HepG2 (cell line): ENCODE measurements around the gene ACACB. TPM values are rescaled to one million over a fixed set of nuclear protein-coding genes. Genes with fewer than 3 reads are reported as not detected.

Source experiments
- ATAC-seq: fragments of 200-7000 bp; cut with Tn5 transposase; 3 replicates; pipeline ENCODE4 v1.9.1; 2020; ENCODE audit warnings: mild to moderate bottlenecking, moderate library complexity
- BruUV-seq: library from RNA; stranded (reverse); fragments of 400-500 nt; replicated peaks from 2 replicates; lab custom pipeline; 2021; lab: Mats Ljungman, UMichigan
- CTCF ChIA-PET: fragments of 300-600 bp; formaldehyde crosslinking; extraction: SDS; loops from one replicate; lab custom pipeline; 2021; ENCODE audit warnings: low total read pairs, inconsistent platforms, low intra/inter-chr PET ratio; lab: Yijun Ruan, JAX
- POLR2A ChIA-PET: fragments of 350-600 bp; sonication (Branson Sonifier 250); formaldehyde crosslinking; loops from one replicate; lab custom pipeline; 2020; ENCODE audit warnings: antibody characterized with exemption, inconsistent platforms; lab: Yijun Ruan, JAX
- DNase-seq: peaks from one replicate; pipeline ENCODE4 v3.0.0-alpha.2; 2015; ENCODE audit warnings: low spot score
- FAIRE-seq: peaks from 3 replicates; lab custom pipeline; 2011; peaks lifted over from hg19 to GRCh38; lab: Jason Lieb, UNC
- H2AFZ ChIP-seq: one replicate; pipeline ENCODE4 v1.6.1; 2011; ENCODE audit warnings: low read length, inconsistent platforms
- H3K27ac ChIP-seq: fragments of 300-600 bp; 3 replicates; pipeline ENCODE4 v1.8.0; 2011; ENCODE audit warnings: mixed run types, mild to moderate bottlenecking, mixed read lengths, low read length, inconsistent platforms; ENCODE audit not compliant: insufficient read depth; ENCODE audit errors: extremely low read length
- H3K27me3 ChIP-seq, 2 experiments: fragments of 200-600 bp in 1 of 2; 2 replicates in 1 of 2; 3 replicates in 1 of 2; pipeline versions ENCODE4 v1.6.0 to v1.8.0; 2011; ENCODE audit warnings: low read length in 2 of 2, mild to moderate bottlenecking in 2 of 2, moderate library complexity in 2 of 2, inconsistent platforms in 1 of 2; ENCODE audit not compliant: insufficient read depth in 2 of 2, control insufficient read depth in 1 of 2
- H3K36me3 ChIP-seq, 2 experiments: fragments of 200-600 bp in 1 of 2; replicated peaks in 1 of 2; 2 replicates in 1 of 2; 3 replicates in 1 of 2; pipeline versions ENCODE4 v1.5.1 to v1.8.0; 2011; ENCODE audit warnings: low read length in 2 of 2, inconsistent platforms in 1 of 2; ENCODE audit not compliant: insufficient read depth in 2 of 2, control insufficient read depth in 1 of 2
- H3K4me1 ChIP-seq: 2 replicates; pipeline ENCODE4 v1.5.1; 2012; ENCODE audit warnings: low read length, inconsistent platforms; ENCODE audit not compliant: insufficient read depth
- H3K4me2 ChIP-seq: 2 replicates; pipeline ENCODE4 v1.6.0; 2011; ENCODE audit warnings: low read depth, low read length, inconsistent platforms
- H3K4me3 ChIP-seq, 3 experiments: fragments of 200-600 bp in 1 of 3; sonication (generic), shearing (Covaris generic) in 1 of 3; replicated peaks in 1 of 3; 2 replicates each; pipeline ENCODE4 v1.5.1; 2011 to 2016; ENCODE audit warnings: low read length in 3 of 3, inconsistent platforms in 2 of 3, low read depth in 2 of 3, mild to moderate bottlenecking in 2 of 3, control low read depth in 1 of 3, mixed read lengths in 1 of 3; ENCODE audit not compliant: insufficient read depth in 1 of 3
- H3K79me2 ChIP-seq: one replicate; pipeline ENCODE4 v1.6.1; 2011; ENCODE audit warnings: low read length, inconsistent platforms; ENCODE audit not compliant: insufficient read depth
- H3K9ac ChIP-seq: 2 replicates; pipeline ENCODE4 v1.6.0; 2011; ENCODE audit warnings: mild to moderate bottlenecking, low read depth, low read length, inconsistent platforms; ENCODE audit not compliant: insufficient read depth
- H3K9me3 ChIP-seq: 2 replicates; pipeline ENCODE4 v1.5.1; 2012; ENCODE audit warnings: mild to moderate bottlenecking, low read length
- H4K20me1 ChIP-seq: 2 replicates; pipeline ENCODE4 v1.6.0; 2011; ENCODE audit warnings: inconsistent platforms, mild to moderate bottlenecking, low read length, moderate library complexity; ENCODE audit not compliant: insufficient read depth
- GMEB1 ChIP-seq: sonication (generic); formaldehyde crosslinking; IDR thresholded peaks from 2 replicates; pipeline ENCODE4 v1.5.1; 2020; ENCODE audit warnings: missing genetic modification reagents, mild to moderate bottlenecking, borderline replicate concordance
- ONECUT2 ChIP-seq: sonication (generic); formaldehyde crosslinking; IDR thresholded peaks from 2 replicates; pipeline ENCODE4 v1.4.0; 2020; ENCODE audit warnings: missing genetic modification reagents
- ZFP36L1 ChIP-seq: sonication (generic); formaldehyde crosslinking; IDR thresholded peaks from 2 replicates; pipeline ENCODE4 v1.8.0; 2022; ENCODE audit warnings: mild to moderate bottlenecking, missing genetic modification reagents, moderate library complexity
- ZFP82 ChIP-seq: sonication (generic); formaldehyde crosslinking; IDR thresholded peaks from 2 replicates; pipeline ENCODE4 v1.5.1; 2020; ENCODE audit warnings: mild to moderate bottlenecking, missing genetic modification reagents, borderline replicate concordance
- ZNF484 ChIP-seq: sonication (generic); formaldehyde crosslinking; IDR thresholded peaks from 2 replicates; pipeline ENCODE4 v1.5.1; 2020; ENCODE audit warnings: mild to moderate bottlenecking, low read depth, missing genetic modification reagents, borderline replicate concordance
- WGBS: methylation state at CpG from one replicate; pipeline ENCODE4 v1.1.6; 2017; ENCODE audit warnings: low lambda C conversion rate; 5-methylcytosine and 5-hydroxymethylcytosine counted together
- in situ Hi-C: cut with HindIII; loops from 2 replicates; pipeline ENCODE4 v1.10.0; 2017; ENCODE audit warnings: low pct_unique_long_range_greater_than_20kb; ENCODE audit not compliant: extremely low pct_ligation_motif_present
- intact Hi-C: fragments of 100-400 bp; cut with micrococcal nuclease; formaldehyde crosslinking; loops from one replicate; pipeline ENCODE4 v1.10.0; 2022; ENCODE audit not compliant: unreplicated experiment
- polyA plus RNA-seq, 8 experiments: library from polyadenylated mRNA; depleted of rRNA in 3 of 8; stranded (reverse) in 7 of 8; unstranded in 1 of 8; fragments of >200 nt; fragmentation: Illumina TruSeq in 4 of 8; extraction: Trizol in 4 of 8; gene quantifications; 2 replicates each; pipeline versions ENCODE4 v1.2.1 to v1.2.3, GENCODE V29; 2011 to 2016; ENCODE audit warnings: low read depth in 4 of 8, missing spikeins in 1 of 8, mixed read lengths in 1 of 8; ENCODE audit not compliant: insufficient read depth in 1 of 8
- total RNA-seq, 5 experiments: library from RNA; depleted of rRNA; stranded (reverse); fragments of >200 nt; fragmentation: Illumina TruSeq; extraction: Trizol; gene quantifications; 2 replicates each; pipeline ENCODE4 v1.2.3, GENCODE V29; 2016; ENCODE audit warnings: low read depth in 1 of 5
- TF ChIP-seq, protein P1 (sequence below): sonication (generic); formaldehyde crosslinking; IDR thresholded peaks from 2 replicates; pipeline ENCODE4 v1.4.0; 2020; ENCODE audit warnings: missing genetic modification reagents, borderline replicate concordance

ACACB gene
- total and polyA plus RNA-seq, 2 of the 13 experiments (the other 11 are each of a cell fraction or from before 2014, with no cell fraction given), result 6.2 to 8.6 TPM

- H3K79me2 ChIP-seq, result peaks cover 21% of the 10 kb centered on the region
- peak overlapping the region; percentile 88 for H3K4me2 ChIP-seq
- no peaks in the 10 kb centered on the region; the same call in 1 of the 2 replicates for H4K20me1 ChIP-seq
- H3K4me3 ChIP-seq, result peak overlapping the region; percentile 76 to 89 (median 86)
- H2AFZ ChIP-seq, result peak overlapping the region; percentile 40
- FAIRE-seq (peak; percentile 4), DNase-seq (no peak), ATAC-seq (no peak)
- 17% methylated on average over 8 of the region's 8 CpGs for WGBS
- BruUV-seq, result no TSS peak
- ChIA-PET CTCF (no interaction called here), POLR2A (interaction anchor here (0.8 to 1.9 kb wide), 4 partner anchors 13 to 33 kb away, joined by 3 to 9 read pairs (median 4); partner anchors contain the start of gene ACACB)
- peak overlapping the region; percentile 91 for H3K27ac ChIP-seq
- peaks cover 41% of the 10 kb centered on the region for H3K4me1 ChIP-seq
- in situ Hi-C loops, result loop anchor here (10.0 kb wide), 1 partner anchor 214 kb away; the partner anchor contains the start of gene DAO
- no peaks in the 10 kb centered on the region; a peak in 1 of 5 replicates for H3K27me3 ChIP-seq
- peaks cover 10 to 38% of the 10 kb centered on the region in 2 experiments for H3K36me3 ChIP-seq
- no peak for TF ChIP-seq GMEB1
- TF ChIP-seq, protein P1, sequence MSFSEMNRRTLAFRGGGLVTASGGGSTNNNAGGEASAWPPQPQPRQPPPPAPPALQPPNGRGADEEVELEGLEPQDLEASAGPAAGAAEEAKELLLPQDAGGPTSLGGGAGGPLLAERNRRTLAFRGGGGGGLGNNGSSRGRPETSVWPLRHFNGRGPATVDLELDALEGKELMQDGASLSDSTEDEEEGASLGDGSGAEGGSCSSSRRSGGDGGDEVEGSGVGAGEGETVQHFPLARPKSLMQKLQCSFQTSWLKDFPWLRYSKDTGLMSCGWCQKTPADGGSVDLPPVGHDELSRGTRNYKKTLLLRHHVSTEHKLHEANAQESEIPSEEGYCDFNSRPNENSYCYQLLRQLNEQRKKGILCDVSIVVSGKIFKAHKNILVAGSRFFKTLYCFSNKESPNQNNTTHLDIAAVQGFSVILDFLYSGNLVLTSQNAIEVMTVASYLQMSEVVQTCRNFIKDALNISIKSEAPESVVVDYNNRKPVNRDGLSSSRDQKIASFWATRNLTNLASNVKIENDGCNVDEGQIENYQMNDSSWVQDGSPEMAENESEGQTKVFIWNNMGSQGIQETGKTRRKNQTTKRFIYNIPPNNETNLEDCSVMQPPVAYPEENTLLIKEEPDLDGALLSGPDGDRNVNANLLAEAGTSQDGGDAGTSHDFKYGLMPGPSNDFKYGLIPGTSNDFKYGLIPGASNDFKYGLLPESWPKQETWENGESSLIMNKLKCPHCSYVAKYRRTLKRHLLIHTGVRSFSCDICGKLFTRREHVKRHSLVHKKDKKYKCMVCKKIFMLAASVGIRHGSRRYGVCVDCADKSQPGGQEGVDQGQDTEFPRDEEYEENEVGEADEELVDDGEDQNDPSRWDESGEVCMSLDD (CRISPR knock-in tag), result no peak
- TF ChIP-seq ONECUT2, result no peak
- no peak for TF ChIP-seq ZFP36L1 (CRISPR knock-in tag)
- peak; percentile 70; the same call in 1 of the 2 replicates for TF ChIP-seq ZFP82 (CRISPR knock-in tag)
- TF ChIP-seq ZNF484 (CRISPR knock-in tag), result no peak
- peak overlapping the region; percentile 80 for H3K9ac ChIP-seq
- intact Hi-C loops, result loop anchor here (5.0 to 10.0 kb wide), 2 partner anchors 216 to 434 kb away; partner anchors contain the start of gene DAO
- H3K9me3 ChIP-seq, result no peaks in the 10 kb centered on the region
Measured at GRCh38 chr12:109098651-109099050, 17.7 kb upstream of the ACACB start.
